ENCODE data around the gene DUSP12. TPM values are rescaled to one million over a fixed set of nuclear protein-coding genes. Genes with fewer than 3 reads are reported as not detected.

DUSP12 gene
- total RNA-seq, 1 experiment from 2014 or later: 31.6 TPM

GRCh38 chr1:161781995-161782394 lies 32.4 kb downstream of the DUSP12 start:
- CTCF ChIA-PET: interaction anchor here (2.7 kb wide), 1 partner anchor 10 kb away, joined by 9 read pairs; no protein-coding TSS in a partner anchor

GRCh38 chr1:161782886-161783285 lies 33.3 kb downstream of the DUSP12 start:
- RAD21 ChIA-PET (ENCODE audit: low non-redundant PET in 1 of 2, low total read pairs in 2 of 2, uncharacterized antibody in 2 of 2, unreplicated experiment in 2 of 2): no interaction called here
- Histone ChIP-seq H2AFZ (ENCODE audit: low read depth, low read length, poor library complexity, severe bottlenecking) (no peak overlapping the region), H3K4me2 (ENCODE audit: low read length) (no peak overlapping the region), H3K27ac (ENCODE audit: low read depth, low read length) (no peak overlapping the region), H3K4me1 (ENCODE audit: control insufficient read depth in 1 of 2, insufficient read depth in 2 of 2, low read length in 2 of 2) (no peaks in the 10 kb centered on the region), H3K27me3 (ENCODE audit: insufficient read depth, low read length) (no peaks in the 10 kb centered on the region), H3K4me3 (replicated peaks in 1 of 2; ENCODE audit: low read depth in 1 of 2, low read length in 2 of 2) (no peak overlapping the region), H3K9me3 (ENCODE audit: control insufficient read depth in 1 of 2, insufficient read depth in 1 of 2, low read depth in 1 of 2, low read length in 2 of 2) (no peaks in the 10 kb centered on the region), H3K36me3 (ENCODE audit: control insufficient read depth in 1 of 2, insufficient read depth in 2 of 2, low read length in 2 of 2) (peaks cover 0 to 10% of the 10 kb centered on the region in 2 experiments; a peak in 2 of 4 replicates), H4K20me1 (ENCODE audit: insufficient read depth) (no peaks in the 10 kb centered on the region), H3K9ac (ENCODE audit: low read length) (no peak overlapping the region), H3K9me2 (ENCODE audit: insufficient read depth) (no peaks in the 10 kb centered on the region), H3K79me2 (ENCODE audit: insufficient read depth, low read length) (peaks cover 6% of the 10 kb centered on the region; the same call in 1 of the 2 replicates)
- BruUV-seq (replicated peaks): no TSS peak
- POLR2A ChIA-PET: no interaction called here
- CTCF ChIA-PET: interaction anchor here (2.7 kb wide), 1 partner anchor 10 kb away, joined by 9 read pairs; no protein-coding TSS in a partner anchor
- intact Hi-C loops (cut with micrococcal nuclease): no loop called here
- TF ChIP-seq SIN3A (IDR thresholded peaks at IDR 0.05; ENCODE audit: low read depth): no peak
- TF ChIP-seq, protein P1, sequence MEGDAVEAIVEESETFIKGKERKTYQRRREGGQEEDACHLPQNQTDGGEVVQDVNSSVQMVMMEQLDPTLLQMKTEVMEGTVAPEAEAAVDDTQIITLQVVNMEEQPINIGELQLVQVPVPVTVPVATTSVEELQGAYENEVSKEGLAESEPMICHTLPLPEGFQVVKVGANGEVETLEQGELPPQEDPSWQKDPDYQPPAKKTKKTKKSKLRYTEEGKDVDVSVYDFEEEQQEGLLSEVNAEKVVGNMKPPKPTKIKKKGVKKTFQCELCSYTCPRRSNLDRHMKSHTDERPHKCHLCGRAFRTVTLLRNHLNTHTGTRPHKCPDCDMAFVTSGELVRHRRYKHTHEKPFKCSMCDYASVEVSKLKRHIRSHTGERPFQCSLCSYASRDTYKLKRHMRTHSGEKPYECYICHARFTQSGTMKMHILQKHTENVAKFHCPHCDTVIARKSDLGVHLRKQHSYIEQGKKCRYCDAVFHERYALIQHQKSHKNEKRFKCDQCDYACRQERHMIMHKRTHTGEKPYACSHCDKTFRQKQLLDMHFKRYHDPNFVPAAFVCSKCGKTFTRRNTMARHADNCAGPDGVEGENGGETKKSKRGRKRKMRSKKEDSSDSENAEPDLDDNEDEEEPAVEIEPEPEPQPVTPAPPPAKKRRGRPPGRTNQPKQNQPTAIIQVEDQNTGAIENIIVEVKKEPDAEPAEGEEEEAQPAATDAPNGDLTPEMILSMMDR (IDR thresholded peaks at IDR 0.05 in 2 of 3, conservative IDR thresholded peaks at IDR 0.05 in 1 of 3; ENCODE audit: borderline replicate concordance in 1 of 3, insufficient read depth in 1 of 3, low read depth in 2 of 3, low read length in 2 of 3): no peak
- no peak for TF ChIP-seq TCF7L2 (IDR thresholded peaks at IDR 0.05; ENCODE audit: borderline replicate concordance, extremely low read depth, insufficient read depth, insufficient read length)
- TF ChIP-seq FOSL1 (IDR thresholded peaks at IDR 0.05; ENCODE audit: low read depth): no peak
- DNase-seq (ENCODE audit: low read depth, low spot score) (no peak), ATAC-seq (no peak)

More at GRCh38 chr1:161781995-161782394, 32.4 kb downstream of the DUSP12 start:
- H3K27me3 ChIP-seq (ENCODE audit: insufficient read depth, low read length): no peaks in the 10 kb centered on the region
- peaks cover 0 to 10% of the 10 kb centered on the region in 2 experiments; a peak in 2 of 4 replicates for H3K36me3 ChIP-seq (ENCODE audit: control insufficient read depth in 1 of 2, insufficient read depth in 2 of 2, low read length in 2 of 2)
- H3K79me2 ChIP-seq (ENCODE audit: insufficient read depth, low read length): peaks cover 11% of the 10 kb centered on the region; the same call in 1 of the 2 replicates
- H3K9me2 ChIP-seq (ENCODE audit: insufficient read depth): no peaks in the 10 kb centered on the region
- intact Hi-C loops (cut with micrococcal nuclease): no loop called here
- H3K4me1 ChIP-seq (ENCODE audit: control insufficient read depth in 1 of 2, insufficient read depth in 2 of 2, low read length in 2 of 2): no peaks in the 10 kb centered on the region
- TF ChIP-seq POLR2AphosphoS5 (IDR thresholded peaks at IDR 0.05; ENCODE audit: low read depth, low read length): no peak
- no peak for TF ChIP-seq RAD21 (IDR thresholded peaks at IDR 0.05; ENCODE audit: low read depth)
- no peak overlapping the region for H3K4me3 ChIP-seq (replicated peaks in 1 of 2; ENCODE audit: low read depth in 1 of 2, low read length in 2 of 2)
- no peaks in the 10 kb centered on the region for H3K9me3 ChIP-seq (ENCODE audit: control insufficient read depth in 1 of 2, insufficient read depth in 1 of 2, low read depth in 1 of 2, low read length in 2 of 2)
- BruUV-seq (replicated peaks): no TSS peak
- POLR2A ChIA-PET: no interaction called here
- no peak overlapping the region for H3K4me2 ChIP-seq (ENCODE audit: low read length)
- no peaks in the 10 kb centered on the region for H4K20me1 ChIP-seq (ENCODE audit: insufficient read depth)
- H3K9ac ChIP-seq (ENCODE audit: low read length): no peak overlapping the region
- H3K27ac ChIP-seq (ENCODE audit: low read depth, low read length): no peak overlapping the region
- no peak overlapping the region for H2AFZ ChIP-seq (ENCODE audit: low read depth, low read length, poor library complexity, severe bottlenecking)
- no peak for ATAC-seq
- no peak for DNase-seq (ENCODE audit: low read depth, low spot score)
- RAD21 ChIA-PET (ENCODE audit: low non-redundant PET in 1 of 2, low total read pairs in 2 of 2, uncharacterized antibody in 2 of 2, unreplicated experiment in 2 of 2): no interaction called here

All from HCT116 (cell line).